ENCODE results near the gene KRTAP10-10.

DNA sequence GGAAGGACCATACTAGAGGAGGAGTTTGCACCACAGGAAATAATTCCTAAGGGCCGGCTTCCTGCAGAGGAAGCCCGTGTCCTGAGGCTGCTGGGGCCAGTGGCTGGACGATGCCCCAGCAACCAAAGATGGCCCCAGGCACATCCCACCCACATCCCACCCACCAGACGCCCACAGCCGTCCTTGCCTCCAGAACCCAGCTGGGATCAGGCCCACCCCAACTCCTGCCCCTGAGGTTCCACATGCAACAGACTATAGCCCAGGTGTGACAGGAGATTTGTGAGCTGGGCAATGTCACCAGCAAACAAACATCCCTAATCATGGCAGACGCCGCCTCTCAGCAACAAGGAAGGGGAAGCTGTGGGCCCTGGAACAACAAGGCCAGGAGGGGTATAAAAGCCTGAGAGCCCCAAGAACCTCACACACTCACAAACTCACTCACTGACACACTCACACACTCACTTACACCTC lies 10.4 kb upstream of the KRTAP10-10 start, which contains the start of gene KRTAP10-9:
- TF ChIP-seq, protein P1, sequence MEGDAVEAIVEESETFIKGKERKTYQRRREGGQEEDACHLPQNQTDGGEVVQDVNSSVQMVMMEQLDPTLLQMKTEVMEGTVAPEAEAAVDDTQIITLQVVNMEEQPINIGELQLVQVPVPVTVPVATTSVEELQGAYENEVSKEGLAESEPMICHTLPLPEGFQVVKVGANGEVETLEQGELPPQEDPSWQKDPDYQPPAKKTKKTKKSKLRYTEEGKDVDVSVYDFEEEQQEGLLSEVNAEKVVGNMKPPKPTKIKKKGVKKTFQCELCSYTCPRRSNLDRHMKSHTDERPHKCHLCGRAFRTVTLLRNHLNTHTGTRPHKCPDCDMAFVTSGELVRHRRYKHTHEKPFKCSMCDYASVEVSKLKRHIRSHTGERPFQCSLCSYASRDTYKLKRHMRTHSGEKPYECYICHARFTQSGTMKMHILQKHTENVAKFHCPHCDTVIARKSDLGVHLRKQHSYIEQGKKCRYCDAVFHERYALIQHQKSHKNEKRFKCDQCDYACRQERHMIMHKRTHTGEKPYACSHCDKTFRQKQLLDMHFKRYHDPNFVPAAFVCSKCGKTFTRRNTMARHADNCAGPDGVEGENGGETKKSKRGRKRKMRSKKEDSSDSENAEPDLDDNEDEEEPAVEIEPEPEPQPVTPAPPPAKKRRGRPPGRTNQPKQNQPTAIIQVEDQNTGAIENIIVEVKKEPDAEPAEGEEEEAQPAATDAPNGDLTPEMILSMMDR (IDR thresholded peaks at IDR 0.05), result no peak
- TF ChIP-seq POLR2A (IDR thresholded peaks at IDR 0.05), result no peak

Data from tibial nerve (tissue), 3 donors.